Stimulated activated CD4-positive, alpha-beta T cell treated with anti-CD3 and anti-CD28 coated beads, Interleukin-1b, Interleukin-23, amount 100 ng/mL, for 48 hours (primary cell): Measurements from ENCODE around the gene FNIP1.
"Not testable (repeated sequence)": the region's sequence is repeated elsewhere in the genome, so short reads cannot be mapped to it uniquely, and the experiment has no call there.

Experiments
- DNase-seq: peaks from one replicate; pipeline ENCODE4 v3.0.0-alpha.2; 2020

FNIP1 gene

DNA sequence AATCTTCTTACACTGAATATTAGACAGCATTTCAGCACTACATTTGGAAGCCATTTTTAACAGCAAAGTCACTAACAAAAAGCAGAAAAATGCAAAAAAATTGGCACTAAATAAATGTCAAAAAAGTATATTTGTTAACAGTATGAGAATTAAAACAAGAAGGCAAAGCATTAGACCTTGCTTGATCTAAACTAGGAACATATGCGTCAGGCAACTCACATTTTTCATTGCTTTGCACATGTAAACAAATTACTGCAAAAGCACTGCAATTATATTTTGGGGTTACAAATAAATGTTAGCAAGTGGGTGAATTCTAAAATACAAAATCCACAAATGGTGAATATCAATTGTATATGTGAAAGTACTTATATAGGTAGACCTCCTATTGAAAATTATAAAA, 112.8 kb downstream of the FNIP1 start:
- no peak for DNase-seq

GRCh38 chr5:131682826-131683225, 114.0 kb downstream of the FNIP1 start:
- no peak for DNase-seq

GRCh38 chr5:131682175-131682574, 114.6 kb downstream of the FNIP1 start:
- DNase-seq = no peak

GRCh38 chr5:131679911-131680310, 116.9 kb downstream of the FNIP1 start:
- no peak for DNase-seq

- not testable (repeated sequence) for DNase-seq
Observed at GRCh38 chr5:131678273-131678672, 118.5 kb downstream of the FNIP1 start.

- no peak for DNase-seq
Observed at GRCh38 chr5:131677115-131677514, 119.7 kb downstream of the FNIP1 start.

GRCh38 chr5:131672776-131673175, 124.0 kb downstream of the FNIP1 start:
- DNase-seq = no peak

DNA sequence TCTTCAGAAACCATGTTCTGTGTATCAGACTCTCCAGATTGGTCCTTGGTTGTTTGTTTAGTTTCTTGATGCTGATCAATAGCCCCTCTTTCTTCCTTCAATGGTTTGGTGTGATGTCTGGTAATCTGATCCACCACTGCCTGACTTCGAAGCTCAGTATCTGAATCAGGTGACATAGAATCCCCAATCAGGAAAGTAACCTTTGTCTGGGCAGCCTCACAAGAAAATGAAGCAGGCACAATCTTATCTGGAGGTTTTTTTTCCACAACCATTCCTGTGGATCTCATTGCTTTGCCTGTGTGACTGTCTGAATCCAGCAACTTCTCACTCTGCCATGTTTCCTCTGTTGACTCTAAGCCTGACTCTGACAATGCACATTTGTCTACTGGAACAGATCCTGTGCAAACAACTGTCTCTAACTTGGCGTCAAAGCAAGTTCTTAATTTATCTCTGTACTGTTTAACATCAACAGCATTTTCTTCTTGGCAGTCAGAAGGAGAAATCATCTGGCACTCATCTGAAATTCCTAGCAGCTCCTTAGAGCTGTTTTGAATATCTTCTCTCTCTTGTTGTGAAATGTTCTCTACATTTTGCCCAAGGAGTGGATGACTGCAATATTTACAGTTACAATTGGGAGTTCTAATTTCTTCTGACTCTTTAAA, 124.7 kb downstream of the FNIP1 start:
- no peak for DNase-seq

- no peak for DNase-seq
Observed at GRCh38 chr5:131671409-131671808, 125.4 kb downstream of the FNIP1 start.

DNA sequence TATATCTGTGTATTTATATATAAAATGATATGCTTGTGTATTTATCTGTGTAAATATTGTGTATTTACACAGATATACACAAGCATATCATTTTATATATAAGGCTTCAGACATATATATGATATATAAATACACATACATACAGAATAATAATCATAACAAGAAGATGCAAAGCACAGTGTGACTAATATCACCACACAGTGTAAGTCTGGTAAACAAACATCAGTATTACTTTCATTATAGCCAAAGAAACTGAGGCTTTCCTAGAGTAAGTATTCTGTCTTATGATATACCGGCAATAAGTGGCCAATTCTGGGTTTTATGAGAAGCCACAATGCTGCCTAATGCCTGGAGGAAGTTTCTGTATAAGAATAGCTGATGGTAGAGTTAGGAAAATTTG, 131.9 kb downstream of the FNIP1 start:
- no peak for DNase-seq

- DNase-seq = no peak
Observed at GRCh38 chr5:131661933-131662332, 134.9 kb downstream of the FNIP1 start.

GRCh38 chr5:131659841-131660240, 137.0 kb downstream of the FNIP1 start:
- no peak for DNase-seq

- no peak for DNase-seq
Observed at GRCh38 chr5:131659290-131659689, 137.5 kb downstream of the FNIP1 start.

GRCh38 chr5:131654776-131655175, 142.0 kb downstream of the FNIP1 start:
- no peak for DNase-seq

GRCh38 chr5:131654309-131654708, 142.5 kb downstream of the FNIP1 start:
- DNase-seq = no peak

- no peak for DNase-seq
Observed at GRCh38 chr5:131649161-131649560, 147.7 kb downstream of the FNIP1 start.

GRCh38 chr5:131647048-131647769, 149.6 kb downstream of the FNIP1 start:
- no peak for DNase-seq

GRCh38 chr5:131644822-131645221, 152.0 kb downstream of the FNIP1 start:
- no peak for DNase-seq

GRCh38 chr5:131644370-131644769, 152.4 kb downstream of the FNIP1 start:
- no peak for DNase-seq

DNA sequence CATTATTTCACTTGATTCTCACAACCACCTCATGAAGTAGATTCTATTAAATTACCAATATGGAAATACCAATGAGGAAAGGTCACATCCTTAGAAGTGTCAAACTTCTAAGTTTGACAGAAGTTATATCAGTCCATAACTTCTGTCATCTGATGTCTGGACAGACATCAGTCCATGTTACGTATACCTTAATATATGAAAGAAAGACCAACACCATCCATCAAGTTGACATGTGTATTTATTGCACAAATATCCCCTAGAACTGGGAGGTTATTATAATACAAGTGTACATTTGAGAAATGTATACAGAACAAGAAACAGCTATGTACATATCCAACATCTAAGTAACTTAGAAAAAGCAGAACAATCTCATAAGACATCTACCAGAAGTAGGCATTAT, 155.3 kb downstream of the FNIP1 start:
- no peak for DNase-seq

GRCh38 chr5:131640043-131640856, 156.6 kb downstream of the FNIP1 start:
- peak; percentile 73 for DNase-seq

GRCh38 chr5:131639148-131639547, 157.7 kb downstream of the FNIP1 start:
- DNase-seq = no peak

DNA sequence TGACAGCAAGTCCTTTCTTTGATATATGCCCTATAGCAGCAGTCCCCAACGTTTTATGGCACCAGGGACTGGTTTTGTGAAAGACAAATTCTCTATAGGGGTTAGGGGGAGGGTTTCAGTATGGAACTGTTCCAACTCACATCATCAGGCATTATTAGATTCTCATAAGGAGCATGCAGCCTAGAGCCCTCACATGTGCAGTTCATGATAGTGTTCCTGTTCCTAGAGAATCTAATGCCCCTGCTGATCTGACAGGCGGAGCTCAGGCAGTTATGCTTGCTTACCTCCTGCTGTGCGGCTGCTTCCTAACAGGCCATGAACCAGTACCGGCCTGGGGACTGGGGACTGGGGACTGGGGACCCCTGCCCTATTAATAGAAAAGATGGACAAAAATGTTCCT, 159.1 kb downstream of the FNIP1 start:
- DNase-seq = no peak
